Activated CD8-positive, alpha-beta memory T cell treated with anti-CD3 and anti-CD28 coated beads, Interleukin-2, amount 50 U/mL, for 1 hour (primary cell): Measurements from ENCODE around the gene ZBTB25.

Experiments
- DNase-seq: peaks from one replicate; pipeline ENCODE4 v3.0.0-alpha.2; 2020; ENCODE audit errors: extremely low read depth

Gene ZBTB25

GRCh38 chr14:64476438-64476837, 27.2 kb downstream of the ZBTB25 start:
- no peak for DNase-seq

- DNase-seq = no peak
Measured at GRCh38 chr14:64475585-64476273, 27.9 kb downstream of the ZBTB25 start.

GRCh38 chr14:64474698-64475097, 28.9 kb downstream of the ZBTB25 start:
- DNase-seq = no peak

GRCh38 chr14:64474041-64474440, 29.6 kb downstream of the ZBTB25 start:
- no peak for DNase-seq

GRCh38 chr14:64468451-64468850, 35.2 kb downstream of the ZBTB25 start:
- no peak for DNase-seq

- DNase-seq = no peak
Measured at GRCh38 chr14:64467566-64467965, 36.1 kb downstream of the ZBTB25 start.

- DNase-seq = no peak
Measured at GRCh38 chr14:64467101-64467500, 36.5 kb downstream of the ZBTB25 start.

- no peak for DNase-seq
Measured at GRCh38 chr14:64465831-64466554, 37.6 kb downstream of the ZBTB25 start.

- DNase-seq = no peak
Measured at GRCh38 chr14:64465191-64465822, 38.3 kb downstream of the ZBTB25 start, which contains the start of gene AKAP5. TSS of gene AKAP5 (plus strand) at chr14:64465499. CDS start at chr14:64468395, 2,896 bp downstream.

- no peak for DNase-seq
Measured at GRCh38 chr14:64464651-64465050, 39.0 kb downstream of the ZBTB25 start.

- no peak for DNase-seq
Measured at GRCh38 chr14:64463873-64464272, 39.8 kb downstream of the ZBTB25 start.

- DNase-seq = no peak
Measured at GRCh38 chr14:64463195-64463594, 40.4 kb downstream of the ZBTB25 start.

GRCh38 chr14:64461221-64461620, 42.4 kb downstream of the ZBTB25 start:
- DNase-seq = no peak

- no peak for DNase-seq
Measured at GRCh38 chr14:64459405-64460136, 44.1 kb downstream of the ZBTB25 start.

- DNase-seq = no peak
Measured at GRCh38 chr14:64454671-64455070, 49.0 kb downstream of the ZBTB25 start.

GRCh38 chr14:64450255-64450654, 53.4 kb downstream of the ZBTB25 start:
- no peak for DNase-seq

GRCh38 chr14:64447876-64448670, 55.6 kb downstream of the ZBTB25 start:
- DNase-seq = peak; percentile 18

GRCh38 chr14:64444984-64445845, 58.4 kb downstream of the ZBTB25 start:
- DNase-seq = no peak

GRCh38 chr14:64444140-64444539, 59.5 kb downstream of the ZBTB25 start:
- DNase-seq = no peak

- no peak for DNase-seq
Measured at GRCh38 chr14:64442300-64442988, 61.2 kb downstream of the ZBTB25 start.
